Gastroesophageal sphincter (tissue), 3 donors: Measurements from ENCODE around the gene SH3RF2.

ENCODE experiments used
- EP300 ChIP-seq: sonication (generic); formaldehyde crosslinking; IDR thresholded peaks from one replicate; pipeline ENCODE4 v1.6.1; 2017; ENCODE audit warnings: antibody characterized with exemption, mild to moderate bottlenecking
- POLR2A ChIP-seq, 2 donors: fragments of 450-650 bp; IDR thresholded peaks; one replicate each; pipeline ENCODE4 v1.6.1; 2017; ENCODE audit warnings: antibody characterized with exemption in 2 of 2, mild to moderate bottlenecking in 2 of 2, moderate library complexity in 1 of 2
- POLR2AphosphoS5 ChIP-seq: sonication (generic); formaldehyde crosslinking; IDR thresholded peaks from one replicate; pipeline ENCODE4 v1.6.1; 2017; ENCODE audit warnings: antibody characterized with exemption
- TF ChIP-seq, protein P1 (sequence below), 4 experiments: fragments of 200-600 bp in 2 of 4; fragments of 450-650 bp in 2 of 4; sonication (generic) in 1 of 4; IDR thresholded peaks; one replicate each; pipeline ENCODE4 v1.5.1; 2017 to 2019; ENCODE audit warnings: antibody characterized with exemption in 4 of 4, mild to moderate bottlenecking in 2 of 4, moderate library complexity in 2 of 4

- TF ChIP-seq, protein P1, sequence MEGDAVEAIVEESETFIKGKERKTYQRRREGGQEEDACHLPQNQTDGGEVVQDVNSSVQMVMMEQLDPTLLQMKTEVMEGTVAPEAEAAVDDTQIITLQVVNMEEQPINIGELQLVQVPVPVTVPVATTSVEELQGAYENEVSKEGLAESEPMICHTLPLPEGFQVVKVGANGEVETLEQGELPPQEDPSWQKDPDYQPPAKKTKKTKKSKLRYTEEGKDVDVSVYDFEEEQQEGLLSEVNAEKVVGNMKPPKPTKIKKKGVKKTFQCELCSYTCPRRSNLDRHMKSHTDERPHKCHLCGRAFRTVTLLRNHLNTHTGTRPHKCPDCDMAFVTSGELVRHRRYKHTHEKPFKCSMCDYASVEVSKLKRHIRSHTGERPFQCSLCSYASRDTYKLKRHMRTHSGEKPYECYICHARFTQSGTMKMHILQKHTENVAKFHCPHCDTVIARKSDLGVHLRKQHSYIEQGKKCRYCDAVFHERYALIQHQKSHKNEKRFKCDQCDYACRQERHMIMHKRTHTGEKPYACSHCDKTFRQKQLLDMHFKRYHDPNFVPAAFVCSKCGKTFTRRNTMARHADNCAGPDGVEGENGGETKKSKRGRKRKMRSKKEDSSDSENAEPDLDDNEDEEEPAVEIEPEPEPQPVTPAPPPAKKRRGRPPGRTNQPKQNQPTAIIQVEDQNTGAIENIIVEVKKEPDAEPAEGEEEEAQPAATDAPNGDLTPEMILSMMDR (IDR thresholded peaks at IDR 0.05): no peak
- TF ChIP-seq EP300: no peak
- no peak for TF ChIP-seq POLR2AphosphoS5
- TF ChIP-seq POLR2A (IDR thresholded peaks at IDR 0.05): no peak
Observed at GRCh38 chr5:146006470-146007190, 70.3 kb downstream of the SH3RF2 start.
